ENCODE results near the gene IGF2R. TPM values are rescaled to one million over a fixed set of nuclear protein-coding genes. Genes with fewer than 3 reads are reported as not detected.

Gene IGF2R
- total and polyA plus RNA-seq, 8 donors = 2.0 to 70.5 (median 31.5) TPM

DNA sequence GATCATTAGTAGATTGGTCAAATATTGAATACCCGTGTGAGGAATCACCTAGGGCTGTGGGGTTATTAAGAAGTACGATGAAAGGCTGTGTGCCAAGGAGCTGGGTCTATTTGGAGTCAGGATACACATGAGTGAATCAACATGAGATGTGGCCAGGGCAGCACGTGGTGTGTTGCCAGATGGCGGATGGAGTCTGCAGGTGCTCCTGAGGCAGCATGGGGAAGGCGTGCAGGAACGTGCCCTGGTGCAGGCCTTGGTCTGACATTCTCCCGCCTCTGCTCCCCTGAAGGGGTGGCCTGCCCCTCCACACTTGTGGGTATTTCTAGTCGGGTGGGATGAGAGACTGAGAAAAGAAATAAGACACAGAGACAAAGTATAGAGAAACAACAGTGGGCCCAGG, 113.7 kb downstream of the IGF2R start:
- H3K27ac ChIP-seq = no peak overlapping the region
- TF ChIP-seq POLR2AphosphoS5 (IDR thresholded peaks at IDR 0.05) (no peak), EP300 (IDR thresholded peaks at IDR 0.05) (no peak), POLR2A (IDR thresholded peaks at IDR 0.05) (no peak)
- TF ChIP-seq, protein P1, sequence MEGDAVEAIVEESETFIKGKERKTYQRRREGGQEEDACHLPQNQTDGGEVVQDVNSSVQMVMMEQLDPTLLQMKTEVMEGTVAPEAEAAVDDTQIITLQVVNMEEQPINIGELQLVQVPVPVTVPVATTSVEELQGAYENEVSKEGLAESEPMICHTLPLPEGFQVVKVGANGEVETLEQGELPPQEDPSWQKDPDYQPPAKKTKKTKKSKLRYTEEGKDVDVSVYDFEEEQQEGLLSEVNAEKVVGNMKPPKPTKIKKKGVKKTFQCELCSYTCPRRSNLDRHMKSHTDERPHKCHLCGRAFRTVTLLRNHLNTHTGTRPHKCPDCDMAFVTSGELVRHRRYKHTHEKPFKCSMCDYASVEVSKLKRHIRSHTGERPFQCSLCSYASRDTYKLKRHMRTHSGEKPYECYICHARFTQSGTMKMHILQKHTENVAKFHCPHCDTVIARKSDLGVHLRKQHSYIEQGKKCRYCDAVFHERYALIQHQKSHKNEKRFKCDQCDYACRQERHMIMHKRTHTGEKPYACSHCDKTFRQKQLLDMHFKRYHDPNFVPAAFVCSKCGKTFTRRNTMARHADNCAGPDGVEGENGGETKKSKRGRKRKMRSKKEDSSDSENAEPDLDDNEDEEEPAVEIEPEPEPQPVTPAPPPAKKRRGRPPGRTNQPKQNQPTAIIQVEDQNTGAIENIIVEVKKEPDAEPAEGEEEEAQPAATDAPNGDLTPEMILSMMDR (IDR thresholded peaks at IDR 0.05) = no peak
- H3K4me3 ChIP-seq = no peak overlapping the region
- DNase-seq = no peak
- H3K9me3 ChIP-seq = no peaks in the 10 kb centered on the region
- intact Hi-C loops (cut with DNase I; ENCODE audit: low total_unique reads) = no loop called here
- H3K27me3 ChIP-seq = no peaks in the 10 kb centered on the region
- H3K36me3 ChIP-seq = peaks cover 77 to 100% (median 100%) of the 10 kb centered on the region in 4 donors
- WGBS, 5 donors = 70 to 84% (median 80%) methylated on average over 8 of the region's 8 CpGs
- no peaks in the 10 kb centered on the region for H3K4me1 ChIP-seq

DNA sequence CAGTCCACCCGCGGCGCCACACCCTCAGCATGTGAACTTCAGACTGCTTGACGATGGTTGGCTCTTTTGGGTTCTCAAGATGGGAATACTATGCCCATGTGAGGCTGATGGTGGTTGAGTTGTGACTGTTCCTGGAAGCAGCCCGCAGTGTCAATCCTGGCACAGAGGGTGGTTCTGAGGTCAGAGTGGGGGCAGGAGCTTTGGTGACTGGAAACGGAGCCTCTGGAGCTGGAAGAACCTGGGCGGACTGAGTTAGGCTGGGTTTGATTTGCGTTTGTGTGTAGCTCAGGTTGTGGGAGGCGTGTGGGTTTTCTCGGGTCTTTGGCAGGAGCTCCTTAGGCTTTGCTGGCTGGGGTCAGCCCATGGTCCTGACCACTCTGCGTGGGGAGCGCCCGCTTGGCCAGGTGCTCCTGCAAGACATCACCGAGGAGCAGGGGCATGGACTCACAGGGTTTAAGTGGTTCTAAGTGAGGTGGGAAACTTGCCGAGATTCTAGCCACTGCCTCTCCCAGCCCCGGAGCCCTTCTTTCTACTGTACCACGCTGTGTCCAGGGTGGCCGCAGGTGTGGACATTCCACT, 115.4 kb downstream of the IGF2R start:
- Histone ChIP-seq H3K27ac (no peak overlapping the region), H3K36me3 (peaks cover 68 to 100% (median 100%) of the 10 kb centered on the region in 4 donors), H3K4me1 (peaks cover 0 to 9% (median 4%) of the 10 kb centered on the region in 4 donors), H3K9me3 (no peaks in the 10 kb centered on the region), H3K27me3 (no peaks in the 10 kb centered on the region), H3K4me3 (no peak overlapping the region)
- DNase-seq = no peak
- 95 to 98% (median 96%) methylated on average over 18 of the region's 18 CpGs for WGBS, 5 donors
- intact Hi-C loops (cut with DNase I; ENCODE audit: low total_unique reads) = no loop called here
- no peak for TF ChIP-seq POLR2AphosphoS5 (IDR thresholded peaks at IDR 0.05)
- no peak for TF ChIP-seq POLR2A (IDR thresholded peaks at IDR 0.05)
- TF ChIP-seq, protein P1 (IDR thresholded peaks at IDR 0.05) = no peak
- TF ChIP-seq EP300 (IDR thresholded peaks at IDR 0.05) = no peak

DNA sequence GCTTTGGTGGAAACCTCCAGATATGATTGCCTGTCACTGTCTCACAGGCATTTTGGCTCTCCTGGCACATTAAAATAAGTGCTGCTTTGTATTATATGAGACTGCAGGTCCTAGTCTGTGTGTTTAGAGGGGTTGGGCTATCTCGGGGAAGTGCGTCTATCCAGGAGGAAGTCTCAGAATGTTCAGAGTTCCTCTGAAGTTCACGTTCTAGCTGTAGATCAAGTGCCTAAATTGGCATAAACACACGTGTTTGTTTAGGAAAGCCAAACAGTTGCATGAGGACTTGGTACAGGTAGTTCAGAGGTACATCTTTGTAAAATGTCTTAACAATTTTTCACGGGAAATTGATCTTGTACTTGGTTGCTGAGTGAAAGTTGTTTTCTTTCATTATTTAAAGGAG, 116.3 kb downstream of the IGF2R start:
- Histone ChIP-seq H3K36me3 (peaks cover 68 to 100% (median 100%) of the 10 kb centered on the region in 4 donors), H3K27me3 (no peaks in the 10 kb centered on the region), H3K27ac (no peak overlapping the region), H3K9me3 (no peaks in the 10 kb centered on the region), H3K4me1 (peaks cover 0 to 9% (median 4%) of the 10 kb centered on the region in 4 donors), H3K4me3 (no peak overlapping the region)
- intact Hi-C loops (cut with DNase I; ENCODE audit: low total_unique reads) = no loop called here
- TF ChIP-seq EP300 (IDR thresholded peaks at IDR 0.05) = no peak
- no peak for TF ChIP-seq POLR2AphosphoS5 (IDR thresholded peaks at IDR 0.05)
- TF ChIP-seq POLR2A (IDR thresholded peaks at IDR 0.05) = no peak
- TF ChIP-seq, protein P1 (IDR thresholded peaks at IDR 0.05) = no peak
- no peak for DNase-seq
- whole genome bisulfite sequencing, 5 donors = 67 to 83% (median 77%) methylated on average over 5 of the region's 5 CpGs

DNA sequence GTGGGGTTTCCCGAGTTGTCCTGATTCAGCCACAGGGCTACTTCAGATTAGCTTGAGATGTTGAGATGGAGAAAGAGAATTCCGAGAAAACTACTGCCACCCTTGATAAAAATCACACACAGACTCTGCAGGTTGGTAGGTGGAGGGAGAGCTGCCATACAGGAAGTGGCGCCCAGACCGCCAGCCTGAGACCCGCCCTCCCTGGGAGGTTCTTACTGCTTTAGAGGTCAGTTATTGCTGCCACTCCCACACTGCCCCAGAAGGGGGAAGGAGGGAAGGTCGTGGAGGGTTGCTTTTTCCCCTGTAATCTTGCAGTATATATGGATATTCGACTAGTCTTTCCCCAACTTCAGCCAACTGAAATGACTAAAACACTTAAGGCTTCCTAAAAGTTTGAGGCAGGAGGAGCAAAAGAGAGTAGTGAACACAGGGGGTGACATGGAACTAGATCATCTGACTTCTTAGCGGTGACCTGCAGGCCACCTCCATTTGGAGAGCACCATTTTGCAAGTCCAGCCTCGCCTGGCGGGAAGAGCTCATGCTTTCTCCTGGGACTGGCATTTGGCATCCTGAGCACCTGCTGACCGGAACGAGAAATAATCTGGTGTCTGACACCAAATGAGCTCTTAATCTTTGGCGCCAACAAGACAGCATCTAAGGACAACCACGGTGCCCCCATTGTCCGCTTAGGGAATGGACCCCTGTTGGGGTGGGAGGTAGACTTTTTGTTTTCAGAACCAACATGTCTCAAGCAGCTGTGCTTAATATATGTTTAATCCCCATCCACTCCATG, 117.0 kb downstream of the IGF2R start:
- no peaks in the 10 kb centered on the region for H3K9me3 ChIP-seq
- H3K27me3 ChIP-seq = no peaks in the 10 kb centered on the region
- DNase-seq = no peak
- peaks cover 0 to 9% (median 4%) of the 10 kb centered on the region in 4 donors for H3K4me1 ChIP-seq
- no peak overlapping the region for H3K27ac ChIP-seq
- WGBS, 5 donors = 86 to 89% (median 87%) methylated on average over 14 to 15 of the region's 15 CpGs
- no peak for TF ChIP-seq EP300 (IDR thresholded peaks at IDR 0.05)
- TF ChIP-seq, protein P1 (IDR thresholded peaks at IDR 0.05) = no peak
- no peak for TF ChIP-seq POLR2A (IDR thresholded peaks at IDR 0.05)
- TF ChIP-seq POLR2AphosphoS5 (IDR thresholded peaks at IDR 0.05) = no peak
- H3K4me3 ChIP-seq = no peak overlapping the region
- H3K36me3 ChIP-seq = peaks cover 68 to 100% (median 100%) of the 10 kb centered on the region in 4 donors
- intact Hi-C loops (cut with DNase I; ENCODE audit: low total_unique reads) = no loop called here

Measured in stomach (tissue), 9 donors.